SK-N-SH (cell line): Measurements from ENCODE around the gene POU2F3. TPM values are rescaled to one million over a fixed set of nuclear protein-coding genes. Genes with fewer than 3 reads are reported as not detected.
A peak's percentile ranks its signal among the peaks of the same experiment; 100 is the strongest.

ENCODE experiments used
- CTCF ChIA-PET: fragments of 300-600, 350-600 bp; formaldehyde crosslinking; extraction: SDS; loops from one replicate; lab custom pipeline; 2021; lab: Yijun Ruan, JAX
- POLR2A ChIA-PET: fragments of 350-600 bp; sonication (Branson Sonifier 250); formaldehyde crosslinking; extraction: SDS; loops from one replicate; lab custom pipeline; 2020; ENCODE audit warnings: antibody characterized with exemption, inconsistent platforms; lab: Yijun Ruan, JAX
- DNase-seq: peaks from one replicate; pipeline ENCODE4 v3.0.0; 2012
- H2AFZ ChIP-seq: fragments of 200-600 bp; sonication (generic); 2 replicates; pipeline ENCODE4 v1.8.1; 2016; ENCODE audit warnings: antibody characterized with exemption, mild to moderate bottlenecking, low read depth
- H3F3A ChIP-seq: fragments of 200-600 bp; sonication (generic); replicated peaks from 2 replicates; pipeline ENCODE3; 2016; ENCODE audit warnings: antibody characterized with exemption, mild to moderate bottlenecking; ENCODE audit not compliant: insufficient read depth
- H3K27ac ChIP-seq, 2 experiments: fragments of 200-500 bp in 1 of 2; fragments of 200-600 bp in 1 of 2; sonication (Bioruptor generic) in 1 of 2; sonication (generic), shearing (Covaris generic) in 1 of 2; 2 replicates each; pipeline versions ENCODE4 v1.5.1 to v1.6.1; 2014 to 2016; ENCODE audit warnings: low read depth in 2 of 2, inconsistent platforms in 1 of 2, low read length in 1 of 2, mild to moderate bottlenecking in 1 of 2, mixed read lengths in 1 of 2
- H3K27me3 ChIP-seq: fragments of 200-600 bp; sonication (generic), shearing (Covaris generic); 2 replicates; pipeline ENCODE4 v1.6.1; 2016; ENCODE audit warnings: mixed run types; ENCODE audit not compliant: insufficient read depth
- H3K36me3 ChIP-seq, 2 experiments: fragments of 200-500 bp in 1 of 2; fragments of 200-600 bp in 1 of 2; sonication (Bioruptor generic) in 1 of 2; sonication (generic) in 1 of 2; replicated peaks in 1 of 2; 2 replicates each; pipeline versions ENCODE3 to v1.5.1; 2014 to 2016; ENCODE audit warnings: low read length in 1 of 2, mild to moderate bottlenecking in 1 of 2; ENCODE audit not compliant: insufficient read depth in 2 of 2, control insufficient read depth in 1 of 2
- H3K4me1 ChIP-seq, 2 experiments: fragments of 200-500 bp in 1 of 2; fragments of 200-600 bp in 1 of 2; sonication (Bioruptor generic) in 1 of 2; sonication (generic), shearing (Covaris generic) in 1 of 2; 2 replicates each; pipeline versions ENCODE4 v1.5.1 to v1.6.1; 2014 to 2016; ENCODE audit warnings: low read depth in 1 of 2, low read length in 1 of 2, mixed run types in 1 of 2; ENCODE audit not compliant: insufficient read depth in 2 of 2, control insufficient read depth in 1 of 2
- H3K4me2 ChIP-seq: fragments of 200-600 bp; sonication (generic), shearing (Covaris generic); 2 replicates; pipeline ENCODE4 v1.6.1; 2017; ENCODE audit warnings: mixed run types
- H3K4me3 ChIP-seq, 2 experiments: fragments of 200-500 bp in 1 of 2; fragments of 200-600 bp in 1 of 2; sonication (Bioruptor generic) in 1 of 2; sonication (generic), shearing (Covaris generic) in 1 of 2; 2 replicates each; pipeline versions ENCODE4 v1.5.1 to v1.8.1; 2014 to 2016; ENCODE audit warnings: low read depth in 2 of 2, inconsistent platforms in 1 of 2, low read length in 1 of 2, mild to moderate bottlenecking in 1 of 2, mixed read lengths in 1 of 2, moderate library complexity in 1 of 2
- H3K79me2 ChIP-seq: fragments of 200-600 bp; sonication (generic); 2 replicates; pipeline ENCODE4 v1.8.1; 2017; ENCODE audit warnings: mild to moderate bottlenecking; ENCODE audit not compliant: insufficient read depth
- H3K9ac ChIP-seq: fragments of 200-600 bp; sonication (generic); 2 replicates; pipeline ENCODE4 v1.6.1; 2017; ENCODE audit warnings: mixed run types
- H3K9me2 ChIP-seq: fragments of 200-600 bp; sonication (generic); 2 replicates; pipeline ENCODE4 v1.6.1; 2017; ENCODE audit warnings: mixed run types
- H3K9me3 ChIP-seq: fragments of 200-600 bp; sonication (generic); 2 replicates; pipeline ENCODE4 v1.6.1; 2017; ENCODE audit warnings: mixed run types, mild to moderate bottlenecking, moderate library complexity
- H4K20me1 ChIP-seq: fragments of 200-600 bp; sonication (generic); 2 replicates; pipeline ENCODE4 v1.6.1; 2017; ENCODE audit warnings: mild to moderate bottlenecking, mixed run types; ENCODE audit not compliant: insufficient read depth
- EP300 ChIP-seq, 2 experiments: IDR thresholded peaks; 2 replicates each; pipeline versions ENCODE4 v1.4.0 to v1.6.1; 2012; ENCODE audit warnings: borderline replicate concordance in 1 of 2, low read depth in 1 of 2, low read length in 1 of 2
- EZH2phosphoT487 ChIP-seq: fragments of 200-600 bp; sonication (generic); IDR thresholded peaks from 2 replicates; pipeline ENCODE4 v1.6.1; 2017; ENCODE audit warnings: low read depth, mixed run types, mild to moderate bottlenecking, antibody characterized with exemption, moderate library complexity, borderline replicate concordance
- FOSL2 ChIP-seq: IDR thresholded peaks from 2 replicates; pipeline ENCODE4 v1.4.0; 2012; ENCODE audit warnings: low read depth, mild to moderate bottlenecking, moderate library complexity, borderline replicate concordance
- FOXJ3 ChIP-seq: sonication (generic); formaldehyde crosslinking; IDR thresholded peaks from 2 replicates; pipeline ENCODE4 v1.5.1; 2020; ENCODE audit warnings: mild to moderate bottlenecking, missing genetic modification reagents
- GABPA ChIP-seq: IDR thresholded peaks from 2 replicates; pipeline ENCODE4 v1.4.0; 2012; ENCODE audit warnings: low read depth, mild to moderate bottlenecking
- JUND ChIP-seq: IDR thresholded peaks from 2 replicates; pipeline ENCODE4 v1.4.0; 2012
- MEF2A ChIP-seq: IDR thresholded peaks from 2 replicates; pipeline ENCODE4 v1.4.0; 2012; ENCODE audit warnings: low read depth, borderline replicate concordance
- MXI1 ChIP-seq: IDR thresholded peaks from 2 replicates; pipeline ENCODE4 v1.6.1; 2012; ENCODE audit warnings: mild to moderate bottlenecking, low read depth, low read length, improper control_type of control experiment
- NFIC ChIP-seq: IDR thresholded peaks from 2 replicates; pipeline ENCODE4 v1.4.0; 2012; ENCODE audit warnings: borderline replicate concordance
- NRF1 ChIP-seq: IDR thresholded peaks from 2 replicates; pipeline ENCODE4 v1.6.1; 2012; ENCODE audit warnings: low read depth, mild to moderate bottlenecking, low read length
- PBX3 ChIP-seq: IDR thresholded peaks from 2 replicates; pipeline ENCODE4; 2012
- RAD21 ChIP-seq: IDR thresholded peaks from 2 replicates; pipeline ENCODE4 v1.6.1; 2012; ENCODE audit warnings: mild to moderate bottlenecking, low read length
- SMC3 ChIP-seq: IDR thresholded peaks from 2 replicates; pipeline ENCODE4 v1.6.1; 2012; ENCODE audit warnings: low read depth, low read length, improper control_type of control experiment
- TAF1 ChIP-seq: IDR thresholded peaks from 2 replicates; pipeline ENCODE4 v1.6.1; 2012; ENCODE audit warnings: low read depth, mild to moderate bottlenecking, low read length, moderate library complexity, borderline replicate concordance
- TCF12 ChIP-seq: IDR thresholded peaks from 2 replicates; pipeline ENCODE4 v1.4.0; 2012
- TEAD4 ChIP-seq: IDR thresholded peaks from 2 replicates; pipeline ENCODE4 v1.4.0; 2012; ENCODE audit warnings: mild to moderate bottlenecking, borderline replicate concordance; ENCODE audit not compliant: insufficient read depth
- YY1 ChIP-seq: IDR thresholded peaks from 2 replicates; pipeline ENCODE4 v1.4.0; 2012; ENCODE audit warnings: low read depth, mild to moderate bottlenecking
- WGBS: methylation state at CpG from one replicate; pipeline ENCODE4 v1.1.6; 2017; ENCODE audit warnings: low lambda C conversion rate; 5-methylcytosine and 5-hydroxymethylcytosine counted together
- polyA plus RNA-seq, 3 experiments: library from polyadenylated mRNA; depleted of rRNA; stranded (reverse); fragments of >200 nt; gene quantifications; 2 replicates each; pipeline ENCODE4 v1.2.3, GENCODE V29; 2012
- TF ChIP-seq, protein P1 (sequence below): fragments of 150-350 bp; IDR thresholded peaks from 2 replicates; pipeline ENCODE4 v1.6.1; 2017; ENCODE audit warnings: antibody characterized with exemption, low read length, low read depth, borderline replicate concordance
- TF ChIP-seq, protein P2 (sequence below): IDR thresholded peaks from 2 replicates; pipeline ENCODE4 v1.4.0; 2012; ENCODE audit warnings: low read depth, borderline replicate concordance
- TF ChIP-seq, protein P3 (sequence below): fragments of 150-350 bp; IDR thresholded peaks from 2 replicates; pipeline ENCODE4 v1.6.1; 2016; ENCODE audit warnings: mild to moderate bottlenecking, low read depth, low read length
- TF ChIP-seq, protein P4 (sequence below): fragments of 200-600 bp; sonication (generic); IDR thresholded peaks from 2 replicates; pipeline ENCODE4 v1.6.1; 2017; ENCODE audit warnings: antibody characterized with exemption, mild to moderate bottlenecking, moderate library complexity

The POU2F3 gene
- polyA plus RNA-seq, 1 of the 3 experiments (the other 2 are of a cell fraction): 0.02 TPM

GRCh38 chr11:120233207-120233803 is 6.6 kb upstream of the POU2F3 start:
- H3K4me3 ChIP-seq: no peak overlapping the region
- no peak for TF ChIP-seq MEF2A
- TF ChIP-seq TCF12: no peak
- no peak for TF ChIP-seq FOSL2
- TF ChIP-seq NRF1: no peak
- no peaks in the 10 kb centered on the region for H4K20me1 ChIP-seq
- no peak overlapping the region for H3K4me2 ChIP-seq
- no peak overlapping the region for H3K9ac ChIP-seq
- no peaks in the 10 kb centered on the region; the same call in 1 of the 2 replicates for H3K27me3 ChIP-seq
- ChIA-PET POLR2A (no interaction called here), CTCF (interaction anchor here (1.2 to 19.4 kb wide), 5 partner anchors 8 to 90 kb away, joined by 3 to 622 read pairs (median 43); no protein-coding TSS in a partner anchor)
- H3F3A ChIP-seq: no peaks in the 10 kb centered on the region
- no peaks in the 10 kb centered on the region for H3K79me2 ChIP-seq
- DNase-seq: no peak
- H3K27ac ChIP-seq: no peak overlapping the region
- no peaks in the 10 kb centered on the region for H3K9me3 ChIP-seq
- H3K9me2 ChIP-seq: no peaks in the 10 kb centered on the region
- 63% methylated on average over 9 of the region's 9 CpGs for WGBS
- H2AFZ ChIP-seq: no peak overlapping the region
- H3K4me1 ChIP-seq: peaks cover 0 to 3% of the 10 kb centered on the region in 2 experiments; a peak in 1 of 4 replicates
- H3K36me3 ChIP-seq: no peaks in the 10 kb centered on the region

GRCh38 chr11:120235024-120235628 is 4.8 kb upstream of the POU2F3 start:
- peak; percentile 78 for DNase-seq
- Histone ChIP-seq H3K9me3 (no peaks in the 10 kb centered on the region), H3K4me2 (no peak overlapping the region), H2AFZ (no peak overlapping the region), H3K27ac (no peak overlapping the region), H3K4me3 (no peak overlapping the region; a peak in 1 of 4 replicates), H3K27me3 (peaks cover 6% of the 10 kb centered on the region; the same call in 1 of the 2 replicates), H3K9me2 (no peaks in the 10 kb centered on the region), H3K4me1 (peaks cover 0 to 4% of the 10 kb centered on the region in 2 experiments; a peak in 1 of 4 replicates), H3K36me3 (no peaks in the 10 kb centered on the region), H4K20me1 (no peaks in the 10 kb centered on the region), H3F3A (no peaks in the 10 kb centered on the region), H3K79me2 (no peaks in the 10 kb centered on the region), H3K9ac (no peak overlapping the region)
- ChIA-PET CTCF (interaction anchor here (0.6 to 19.4 kb wide), 30 partner anchors 10 to 827 kb away, joined by 3 to 622 read pairs (median 5); no protein-coding TSS in a partner anchor), POLR2A (interaction anchor here (1.0 to 2.4 kb wide), 2 partner anchors 65 to 90 kb away, joined by 3 to 6 read pairs; partner anchors contain the start of gene TLCD5)
- 40% methylated on average over 8 of the region's 8 CpGs for WGBS
- no peak for TF ChIP-seq EP300 (IDR thresholded peaks at IDR 0.05; ENCODE audit: borderline replicate concordance in 1 of 2, low read depth in 1 of 2, low read length in 1 of 2)
- TF ChIP-seq TEAD4: no peak
- no peak for TF ChIP-seq TAF1
- TF ChIP-seq, protein P1, sequence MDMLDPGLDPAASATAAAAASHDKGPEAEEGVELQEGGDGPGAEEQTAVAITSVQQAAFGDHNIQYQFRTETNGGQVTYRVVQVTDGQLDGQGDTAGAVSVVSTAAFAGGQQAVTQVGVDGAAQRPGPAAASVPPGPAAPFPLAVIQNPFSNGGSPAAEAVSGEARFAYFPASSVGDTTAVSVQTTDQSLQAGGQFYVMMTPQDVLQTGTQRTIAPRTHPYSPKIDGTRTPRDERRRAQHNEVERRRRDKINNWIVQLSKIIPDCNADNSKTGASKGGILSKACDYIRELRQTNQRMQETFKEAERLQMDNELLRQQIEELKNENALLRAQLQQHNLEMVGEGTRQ: no peak
- TF ChIP-seq, protein P2, sequence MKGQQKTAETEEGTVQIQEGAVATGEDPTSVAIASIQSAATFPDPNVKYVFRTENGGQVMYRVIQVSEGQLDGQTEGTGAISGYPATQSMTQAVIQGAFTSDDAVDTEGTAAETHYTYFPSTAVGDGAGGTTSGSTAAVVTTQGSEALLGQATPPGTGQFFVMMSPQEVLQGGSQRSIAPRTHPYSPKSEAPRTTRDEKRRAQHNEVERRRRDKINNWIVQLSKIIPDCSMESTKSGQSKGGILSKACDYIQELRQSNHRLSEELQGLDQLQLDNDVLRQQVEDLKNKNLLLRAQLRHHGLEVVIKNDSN: no peak
- no peak for TF ChIP-seq JUND
- no peak for TF ChIP-seq FOSL2
- TF ChIP-seq RAD21: peak; percentile 84
- TF ChIP-seq, protein P3, sequence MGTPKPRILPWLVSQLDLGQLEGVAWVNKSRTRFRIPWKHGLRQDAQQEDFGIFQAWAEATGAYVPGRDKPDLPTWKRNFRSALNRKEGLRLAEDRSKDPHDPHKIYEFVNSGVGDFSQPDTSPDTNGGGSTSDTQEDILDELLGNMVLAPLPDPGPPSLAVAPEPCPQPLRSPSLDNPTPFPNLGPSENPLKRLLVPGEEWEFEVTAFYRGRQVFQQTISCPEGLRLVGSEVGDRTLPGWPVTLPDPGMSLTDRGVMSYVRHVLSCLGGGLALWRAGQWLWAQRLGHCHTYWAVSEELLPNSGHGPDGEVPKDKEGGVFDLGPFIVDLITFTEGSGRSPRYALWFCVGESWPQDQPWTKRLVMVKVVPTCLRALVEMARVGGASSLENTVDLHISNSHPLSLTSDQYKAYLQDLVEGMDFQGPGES: no peak
- TF ChIP-seq MXI1: no peak
- TF ChIP-seq, protein P4, sequence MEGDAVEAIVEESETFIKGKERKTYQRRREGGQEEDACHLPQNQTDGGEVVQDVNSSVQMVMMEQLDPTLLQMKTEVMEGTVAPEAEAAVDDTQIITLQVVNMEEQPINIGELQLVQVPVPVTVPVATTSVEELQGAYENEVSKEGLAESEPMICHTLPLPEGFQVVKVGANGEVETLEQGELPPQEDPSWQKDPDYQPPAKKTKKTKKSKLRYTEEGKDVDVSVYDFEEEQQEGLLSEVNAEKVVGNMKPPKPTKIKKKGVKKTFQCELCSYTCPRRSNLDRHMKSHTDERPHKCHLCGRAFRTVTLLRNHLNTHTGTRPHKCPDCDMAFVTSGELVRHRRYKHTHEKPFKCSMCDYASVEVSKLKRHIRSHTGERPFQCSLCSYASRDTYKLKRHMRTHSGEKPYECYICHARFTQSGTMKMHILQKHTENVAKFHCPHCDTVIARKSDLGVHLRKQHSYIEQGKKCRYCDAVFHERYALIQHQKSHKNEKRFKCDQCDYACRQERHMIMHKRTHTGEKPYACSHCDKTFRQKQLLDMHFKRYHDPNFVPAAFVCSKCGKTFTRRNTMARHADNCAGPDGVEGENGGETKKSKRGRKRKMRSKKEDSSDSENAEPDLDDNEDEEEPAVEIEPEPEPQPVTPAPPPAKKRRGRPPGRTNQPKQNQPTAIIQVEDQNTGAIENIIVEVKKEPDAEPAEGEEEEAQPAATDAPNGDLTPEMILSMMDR: peak; percentile 73
- peak; percentile 93 for TF ChIP-seq SMC3
- no peak for TF ChIP-seq TCF12
- no peak for TF ChIP-seq NFIC
- TF ChIP-seq PBX3: no peak
- TF ChIP-seq FOXJ3: no peak
- TF ChIP-seq GABPA: no peak
- no peak for TF ChIP-seq YY1
- TF ChIP-seq EZH2phosphoT487: no peak
